ENCODE measurements around the gene LZIC. TPM values are rescaled to one million over a fixed set of nuclear protein-coding genes. Genes with fewer than 3 reads are reported as not detected.

LZIC gene
- total RNA-seq, 2 donors from 2014 or later = 21.9 to 27.9 TPM

GRCh38 chr1:9910423-9911178, 32.6 kb downstream of the LZIC start:
- TF ChIP-seq, protein P1, sequence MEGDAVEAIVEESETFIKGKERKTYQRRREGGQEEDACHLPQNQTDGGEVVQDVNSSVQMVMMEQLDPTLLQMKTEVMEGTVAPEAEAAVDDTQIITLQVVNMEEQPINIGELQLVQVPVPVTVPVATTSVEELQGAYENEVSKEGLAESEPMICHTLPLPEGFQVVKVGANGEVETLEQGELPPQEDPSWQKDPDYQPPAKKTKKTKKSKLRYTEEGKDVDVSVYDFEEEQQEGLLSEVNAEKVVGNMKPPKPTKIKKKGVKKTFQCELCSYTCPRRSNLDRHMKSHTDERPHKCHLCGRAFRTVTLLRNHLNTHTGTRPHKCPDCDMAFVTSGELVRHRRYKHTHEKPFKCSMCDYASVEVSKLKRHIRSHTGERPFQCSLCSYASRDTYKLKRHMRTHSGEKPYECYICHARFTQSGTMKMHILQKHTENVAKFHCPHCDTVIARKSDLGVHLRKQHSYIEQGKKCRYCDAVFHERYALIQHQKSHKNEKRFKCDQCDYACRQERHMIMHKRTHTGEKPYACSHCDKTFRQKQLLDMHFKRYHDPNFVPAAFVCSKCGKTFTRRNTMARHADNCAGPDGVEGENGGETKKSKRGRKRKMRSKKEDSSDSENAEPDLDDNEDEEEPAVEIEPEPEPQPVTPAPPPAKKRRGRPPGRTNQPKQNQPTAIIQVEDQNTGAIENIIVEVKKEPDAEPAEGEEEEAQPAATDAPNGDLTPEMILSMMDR (IDR thresholded peaks at IDR 0.05) = no peak
- ATAC-seq (ENCODE audit: insufficient number of reproducible peaks, low FRiP score, low read depth) (peak; percentile 93), DNase-seq (ENCODE audit: low spot score) (peak; percentile 99)
- Histone ChIP-seq H3K27me3 (replicated peaks; ENCODE audit: insufficient read depth) (no peaks in the 10 kb centered on the region), H3K27ac (peak overlapping the region; percentile 98 to 99), H3K36me3 (no peaks in the 10 kb centered on the region), H3K9me3 (no peaks in the 10 kb centered on the region), H3K4me1 (ENCODE audit: control insufficient read depth in 1 of 2, low read depth in 2 of 2) (peaks cover 12 to 21% of the 10 kb centered on the region in 2 donors), H3K4me3 (peak overlapping the region; percentile 96)

DNA sequence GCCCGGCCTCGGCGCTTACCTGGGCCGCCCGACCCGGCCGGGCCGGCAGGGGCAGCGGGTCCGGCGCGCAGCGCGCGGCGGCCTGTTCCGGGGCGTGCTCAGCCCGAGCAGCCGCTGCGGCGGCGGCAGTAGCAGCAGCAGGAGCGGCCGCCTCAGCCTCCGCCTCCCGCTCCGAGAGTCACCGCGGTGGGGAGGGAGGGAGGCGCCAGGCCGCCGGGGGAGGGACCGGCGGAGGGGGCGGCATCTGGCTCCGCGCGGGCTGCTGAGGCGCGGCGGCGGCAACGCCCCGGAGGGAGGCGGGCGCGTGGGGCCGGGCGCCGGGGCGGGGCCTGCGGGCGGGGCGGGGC, 33.1 kb downstream of the LZIC start, which contains the start of gene CTNNBIP1:
TSS of gene CTNNBIP1 (minus strand) at position 194 of the 347 bp plus-strand sequence. CDS start 38,205 bp downstream, outside the sequence.
- no peaks in the 10 kb centered on the region for H3K9me3 ChIP-seq
- DNase-seq (ENCODE audit: low spot score) (no peak), ATAC-seq (ENCODE audit: insufficient number of reproducible peaks, low FRiP score, low read depth) (no peak)
- TF ChIP-seq, protein P1 (IDR thresholded peaks at IDR 0.05) = no peak
- peaks cover 12 to 21% of the 10 kb centered on the region in 2 donors for H3K4me1 ChIP-seq (ENCODE audit: control insufficient read depth in 1 of 2, low read depth in 2 of 2)
- peak within 1 kb of the TSS; percentile 98 to 99 for H3K27ac ChIP-seq
- no peaks in the 10 kb centered on the region for H3K27me3 ChIP-seq (replicated peaks; ENCODE audit: insufficient read depth)
- no peaks in the 10 kb centered on the region for H3K36me3 ChIP-seq
- peak within 1 kb of the TSS; percentile 96 for H3K4me3 ChIP-seq

DNA sequence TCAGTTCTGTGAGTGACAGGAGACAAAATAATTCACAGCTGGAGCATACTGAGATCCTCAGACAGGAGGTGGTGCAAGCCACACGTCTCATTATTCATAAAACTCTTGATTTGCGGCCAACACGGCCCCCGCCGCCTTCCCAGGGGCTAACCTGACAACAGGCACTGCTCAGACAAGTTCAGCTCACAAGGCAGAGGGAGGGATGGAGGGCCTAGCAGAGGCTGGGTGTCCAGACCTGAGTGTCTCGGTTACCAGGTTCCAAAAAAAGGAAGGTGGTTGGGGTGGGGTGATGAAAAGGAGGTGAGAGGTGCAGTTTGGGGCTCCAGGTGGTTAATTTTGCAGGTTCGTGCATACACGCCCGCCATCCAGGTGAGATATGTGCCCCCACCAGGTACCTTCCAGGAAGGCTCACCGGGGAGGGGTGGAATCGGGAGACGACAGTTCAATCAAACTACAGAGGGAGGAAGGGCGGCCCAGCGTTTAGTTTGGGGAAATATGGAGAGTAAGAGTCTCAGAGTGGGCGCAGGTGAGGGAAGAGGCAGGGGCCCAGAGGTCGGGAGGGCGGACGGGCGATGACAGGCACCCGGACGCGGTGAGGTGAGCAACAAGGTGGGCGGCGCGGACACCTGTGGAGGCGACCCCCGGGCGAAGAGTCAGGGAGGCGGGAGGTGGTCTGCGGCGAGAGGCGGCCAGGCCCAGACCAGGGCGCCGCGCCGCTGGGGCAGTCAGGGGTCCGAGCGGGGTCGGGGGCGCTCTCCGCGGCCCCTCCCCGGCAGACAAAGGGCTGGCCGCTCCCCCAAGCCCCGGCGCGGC, 33.8 kb downstream of the LZIC start:
- H3K4me1 ChIP-seq (ENCODE audit: control insufficient read depth in 1 of 2, low read depth in 2 of 2) = peaks cover 12 to 21% of the 10 kb centered on the region in 2 donors
- H3K4me3 ChIP-seq = peak overlapping the region; percentile 81
- DNase-seq (ENCODE audit: low spot score) (no peak), ATAC-seq (ENCODE audit: insufficient number of reproducible peaks, low FRiP score, low read depth) (no peak)
- TF ChIP-seq, protein P1 (IDR thresholded peaks at IDR 0.05) = no peak
- no peaks in the 10 kb centered on the region for H3K9me3 ChIP-seq
- peak overlapping the region; percentile 17 to 34 for H3K27ac ChIP-seq
- no peaks in the 10 kb centered on the region for H3K36me3 ChIP-seq
- H3K27me3 ChIP-seq (replicated peaks; ENCODE audit: insufficient read depth) = no peaks in the 10 kb centered on the region

GRCh38 chr1:9908871-9909233, 34.3 kb downstream of the LZIC start:
- ATAC-seq (ENCODE audit: insufficient number of reproducible peaks, low FRiP score, low read depth) (no peak), DNase-seq (ENCODE audit: low spot score) (no peak)
- TF ChIP-seq, protein P1 (IDR thresholded peaks at IDR 0.05) = no peak
- no peaks in the 10 kb centered on the region for H3K9me3 ChIP-seq
- H3K27ac ChIP-seq = no peak overlapping the region
- peaks cover 12 to 21% of the 10 kb centered on the region in 2 donors for H3K4me1 ChIP-seq (ENCODE audit: control insufficient read depth in 1 of 2, low read depth in 2 of 2)
- no peaks in the 10 kb centered on the region for H3K36me3 ChIP-seq
- no peaks in the 10 kb centered on the region for H3K27me3 ChIP-seq (replicated peaks; ENCODE audit: insufficient read depth)
- H3K4me3 ChIP-seq = peak overlapping the region; percentile 81

- Histone ChIP-seq H3K36me3 (no peaks in the 10 kb centered on the region), H3K4me1 (ENCODE audit: control insufficient read depth in 1 of 2, low read depth in 2 of 2) (peaks cover 12 to 25% of the 10 kb centered on the region in 2 donors), H3K27ac (no peak overlapping the region), H3K9me3 (no peaks in the 10 kb centered on the region), H3K27me3 (replicated peaks; ENCODE audit: insufficient read depth) (no peaks in the 10 kb centered on the region), H3K4me3 (no peak overlapping the region)
- DNase-seq (ENCODE audit: low spot score) (no peak), ATAC-seq (ENCODE audit: insufficient number of reproducible peaks, low FRiP score, low read depth) (no peak)
- TF ChIP-seq, protein P1 (IDR thresholded peaks at IDR 0.05) = no peak
Measured at GRCh38 chr1:9907441-9907840, 35.8 kb downstream of the LZIC start.
